Endodermal cell (in vitro differentiated cells): ENCODE data around the gene SDHC. TPM values are rescaled to one million over a fixed set of nuclear protein-coding genes. Genes with fewer than 3 reads are reported as not detected.
"Not testable (repeated sequence)": the region's sequence is repeated elsewhere in the genome, so short reads cannot be mapped to it uniquely, and the experiment has no call there.

Source experiments
- DNase-seq: peaks from one replicate; pipeline ENCODE4 v3.0.0-alpha.2; 2017
- H3K27ac ChIP-seq: 2 replicates; pipeline ENCODE4 v1.5.1; 2013; ENCODE audit warnings: mild to moderate bottlenecking, low read depth, low read length, moderate library complexity
- H3K27me3 ChIP-seq: 2 replicates; pipeline ENCODE4 v1.6.1; 2013; ENCODE audit warnings: mild to moderate bottlenecking, low read length, moderate library complexity; ENCODE audit not compliant: insufficient read depth, control insufficient read depth, poor library complexity, severe bottlenecking
- H3K36me3 ChIP-seq: 2 replicates; pipeline ENCODE4 v1.7.0; 2013; ENCODE audit warnings: mild to moderate bottlenecking, low read length, moderate library complexity; ENCODE audit not compliant: control insufficient read depth, insufficient read depth
- H3K4me1 ChIP-seq: one replicate; pipeline ENCODE4 v1.7.0; 2013; ENCODE audit warnings: low read length; ENCODE audit not compliant: control insufficient read depth, insufficient read depth
- H3K4me3 ChIP-seq: 2 replicates; pipeline ENCODE4 v1.5.1; 2013; ENCODE audit warnings: mild to moderate bottlenecking, low read length, moderate library complexity
- H3K9ac ChIP-seq: 2 replicates; pipeline ENCODE4 v1.6.1; 2013; ENCODE audit warnings: mild to moderate bottlenecking, low read length, moderate library complexity; ENCODE audit not compliant: poor library complexity, severe bottlenecking; ENCODE audit errors: extremely low read depth
- H3K9me3 ChIP-seq: 2 replicates; pipeline ENCODE4 v1.6.1; 2013; ENCODE audit warnings: mild to moderate bottlenecking, low read length, moderate library complexity; ENCODE audit not compliant: control insufficient read depth
- H3K27ac Mint-ChIP-seq: 2 replicates; pipeline ENCODE4 v1.8.0; 2020; ENCODE audit warnings: mixed read lengths
- H3K27me3 Mint-ChIP-seq: 2 replicates; pipeline ENCODE4 v1.8.0; 2021; ENCODE audit warnings: mild to moderate bottlenecking, mixed read lengths; ENCODE audit not compliant: insufficient read depth
- H3K36me3 Mint-ChIP-seq: 2 replicates; pipeline ENCODE4 v1.8.0; 2020; ENCODE audit warnings: low read depth, mixed read lengths
- H3K4me1 Mint-ChIP-seq: 2 replicates; pipeline ENCODE4 v1.8.0; 2020; ENCODE audit warnings: mixed read lengths
- H3K4me3 Mint-ChIP-seq: 2 replicates; pipeline ENCODE4 v1.8.0; 2020; ENCODE audit warnings: mild to moderate bottlenecking, moderate library complexity, mixed read lengths
- H3K9me3 Mint-ChIP-seq: 2 replicates; pipeline ENCODE4 v1.8.0; 2020; ENCODE audit warnings: mild to moderate bottlenecking, mixed read lengths
- WGBS, 2 experiments: methylation state at CpG; one replicate each; pipeline versions ENCODE4 v1.1.5 to v1.1.7; 2013; ENCODE audit warnings: missing lambda C conversion rate in 2 of 2, mixed read lengths in 1 of 2; ENCODE audit not compliant: insufficient coverage in 1 of 2, insufficient read length in 1 of 2; 5-methylcytosine and 5-hydroxymethylcytosine counted together
- total RNA-seq, 2 donors: library from RNA; stranded (reverse); fragmentation: NEBNext Ultra II Directional in 1 of 2; extraction: Animal tissue kit (Norgen Biotek cat#: 25700) in 1 of 2; gene quantifications; 2 replicates in 1 of 2; 3 replicates in 1 of 2; pipeline ENCODE4 v1.2.1, GENCODE V29; 2021
- TF ChIP-seq, protein P1 (sequence below): fragments of 200-600 bp; sonication (generic); conservative IDR thresholded peaks from 2 replicates; pipeline ENCODE4 v1.5.0; 2021; ENCODE audit warnings: antibody characterized with exemption, mild to moderate bottlenecking

Gene SDHC
- total RNA-seq, 2 donors from 2014 or later: 270 to 296 TPM

DNA sequence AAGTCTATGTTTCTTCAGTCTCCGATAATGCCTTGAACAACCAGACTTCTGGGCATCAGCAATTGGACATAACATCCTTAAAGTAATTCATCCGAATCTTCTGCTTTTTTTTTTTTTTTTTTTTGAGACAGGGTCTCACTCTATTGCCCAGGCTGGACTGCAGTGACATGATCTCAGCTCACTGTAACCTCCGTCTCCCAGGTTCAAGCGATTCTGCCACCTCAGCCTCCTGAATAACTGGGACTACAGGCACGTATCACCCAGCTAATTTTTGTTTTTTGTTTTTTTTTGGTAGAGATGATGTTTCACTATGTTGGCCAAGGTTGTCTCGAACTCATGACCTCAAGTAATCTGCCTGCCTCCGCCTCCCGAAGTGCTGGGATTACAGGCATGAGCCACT, 77.4 kb downstream of the SDHC start:
- H3K4me1 ChIP-seq: no peaks in the 10 kb centered on the region
- Mint-ChIP-seq H3K27me3 (peaks cover 7% of the 10 kb centered on the region), H3K9me3 (no peaks in the 10 kb centered on the region), H3K36me3 (no peaks in the 10 kb centered on the region), H3K27ac (no peak overlapping the region), H3K4me3 (no peak overlapping the region), H3K4me1 (peaks cover 4% of the 10 kb centered on the region)
- H3K9ac ChIP-seq: no peak overlapping the region
- no peaks in the 10 kb centered on the region for H3K36me3 ChIP-seq
- DNase-seq: no peak
- no peak overlapping the region for H3K27ac ChIP-seq
- H3K9me3 ChIP-seq: no peaks in the 10 kb centered on the region
- TF ChIP-seq, protein P1, sequence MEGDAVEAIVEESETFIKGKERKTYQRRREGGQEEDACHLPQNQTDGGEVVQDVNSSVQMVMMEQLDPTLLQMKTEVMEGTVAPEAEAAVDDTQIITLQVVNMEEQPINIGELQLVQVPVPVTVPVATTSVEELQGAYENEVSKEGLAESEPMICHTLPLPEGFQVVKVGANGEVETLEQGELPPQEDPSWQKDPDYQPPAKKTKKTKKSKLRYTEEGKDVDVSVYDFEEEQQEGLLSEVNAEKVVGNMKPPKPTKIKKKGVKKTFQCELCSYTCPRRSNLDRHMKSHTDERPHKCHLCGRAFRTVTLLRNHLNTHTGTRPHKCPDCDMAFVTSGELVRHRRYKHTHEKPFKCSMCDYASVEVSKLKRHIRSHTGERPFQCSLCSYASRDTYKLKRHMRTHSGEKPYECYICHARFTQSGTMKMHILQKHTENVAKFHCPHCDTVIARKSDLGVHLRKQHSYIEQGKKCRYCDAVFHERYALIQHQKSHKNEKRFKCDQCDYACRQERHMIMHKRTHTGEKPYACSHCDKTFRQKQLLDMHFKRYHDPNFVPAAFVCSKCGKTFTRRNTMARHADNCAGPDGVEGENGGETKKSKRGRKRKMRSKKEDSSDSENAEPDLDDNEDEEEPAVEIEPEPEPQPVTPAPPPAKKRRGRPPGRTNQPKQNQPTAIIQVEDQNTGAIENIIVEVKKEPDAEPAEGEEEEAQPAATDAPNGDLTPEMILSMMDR: no peak
- no peak overlapping the region for H3K4me3 ChIP-seq
- no peaks in the 10 kb centered on the region for H3K27me3 ChIP-seq
- WGBS, 2 experiments: 94 to 98% methylated on average over 6 to 8 of the region's 8 CpGs

DNA sequence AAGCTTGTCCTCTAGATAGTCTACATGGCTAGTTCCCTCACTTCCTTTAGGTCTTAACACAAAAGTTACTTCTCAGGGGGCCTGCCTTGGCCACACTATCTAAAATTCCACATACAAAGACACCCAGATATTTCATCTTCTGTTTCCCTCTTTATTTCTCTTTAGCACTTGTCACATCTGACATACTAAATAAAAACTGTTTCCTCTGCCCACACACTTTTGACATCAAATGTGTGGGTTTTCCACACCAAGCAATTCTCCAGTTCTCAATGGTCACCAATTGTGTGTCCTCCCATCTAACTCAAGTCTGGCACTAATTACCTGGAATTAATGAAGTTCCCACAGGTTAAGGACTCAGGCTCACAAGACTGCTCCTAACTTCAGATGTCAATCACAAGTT, 79.0 kb downstream of the SDHC start:
- no peaks in the 10 kb centered on the region for H3K4me1 ChIP-seq
- no peaks in the 10 kb centered on the region for H3K9me3 ChIP-seq
- Mint-ChIP-seq H3K27ac (no peak overlapping the region), H3K4me3 (no peak overlapping the region), H3K27me3 (peaks cover 7% of the 10 kb centered on the region), H3K4me1 (peaks cover 4% of the 10 kb centered on the region), H3K36me3 (no peaks in the 10 kb centered on the region), H3K9me3 (no peaks in the 10 kb centered on the region)
- H3K27me3 ChIP-seq: no peaks in the 10 kb centered on the region
- no peak for DNase-seq
- H3K36me3 ChIP-seq: no peaks in the 10 kb centered on the region
- no peak overlapping the region for H3K9ac ChIP-seq
- TF ChIP-seq, protein P1: no peak
- no peak overlapping the region for H3K4me3 ChIP-seq
- H3K27ac ChIP-seq: no peak overlapping the region

DNA sequence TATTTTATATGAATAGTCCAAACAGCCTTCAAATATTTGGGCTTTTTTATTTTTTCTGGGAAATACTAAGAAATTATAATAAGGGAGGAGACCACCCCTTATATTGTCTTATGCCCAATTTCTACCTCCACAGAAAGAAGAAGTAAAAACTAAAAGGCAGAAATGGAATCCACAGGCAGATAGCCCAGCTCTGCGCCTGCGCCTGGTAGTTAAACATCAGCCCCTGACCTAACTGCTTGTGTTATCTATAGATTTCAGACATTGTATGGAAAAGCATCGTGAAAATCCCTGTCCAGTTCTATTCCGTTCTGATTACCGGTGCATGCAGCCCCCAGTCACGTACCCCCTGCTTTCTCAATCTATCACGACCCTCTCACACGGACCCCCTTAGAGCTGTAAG, 82.9 kb downstream of the SDHC start:
- DNase-seq, H3K9ac ChIP-seq, H3K4me3 Mint-ChIP-seq, H3K27ac Mint-ChIP-seq, H3K27me3 ChIP-seq, H3K4me1 ChIP-seq, H3K36me3 ChIP-seq, H3K9me3 Mint-ChIP-seq, H3K4me3 ChIP-seq, H3K27me3 Mint-ChIP-seq, H3K9me3 ChIP-seq, H3K27ac ChIP-seq, H3K36me3 Mint-ChIP-seq, H3K4me1 Mint-ChIP-seq: not testable (repeated sequence)
- 95 to 100% methylated on average over 2 to 8 of the region's 8 CpGs for WGBS, 2 experiments

DNA sequence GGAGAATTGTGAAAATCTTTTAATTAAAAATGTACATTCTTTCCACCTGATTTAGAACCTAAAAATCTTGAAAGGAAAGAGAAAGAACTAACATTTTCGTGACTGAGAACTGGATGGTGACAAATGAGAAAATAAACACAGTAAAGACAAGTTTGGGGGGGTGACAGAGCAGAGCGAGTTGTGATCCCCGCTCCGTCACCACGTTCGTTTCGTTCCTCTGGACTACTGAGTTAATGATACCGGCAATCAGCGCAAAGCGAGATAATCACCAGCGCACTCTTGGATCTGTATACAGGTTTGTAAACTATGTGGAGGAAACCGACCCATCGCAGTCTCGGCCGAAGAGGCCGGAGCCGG, 84.7 kb downstream of the SDHC start:
- Histone ChIP-seq H3K4me3 (peak overlapping the region; percentile 96), H3K4me1 (no peaks in the 10 kb centered on the region), H3K27ac (peak overlapping the region; percentile 98), H3K9ac (peak overlapping the region; percentile 94), H3K36me3 (no peaks in the 10 kb centered on the region), H3K9me3 (no peaks in the 10 kb centered on the region), H3K27me3 (no peaks in the 10 kb centered on the region)
- 56 to 66% methylated on average over 17 of the region's 17 CpGs for WGBS, 2 experiments
- peak overlapping the region; percentile 89 for H3K4me3 Mint-ChIP-seq
- H3K27ac Mint-ChIP-seq: peak overlapping the region; percentile 99
- H3K36me3 Mint-ChIP-seq: peaks cover 2% of the 10 kb centered on the region
- DNase-seq: no peak
- TF ChIP-seq, protein P1: no peak
- H3K9me3 Mint-ChIP-seq: peaks cover 6% of the 10 kb centered on the region
- peaks cover 4% of the 10 kb centered on the region for H3K4me1 Mint-ChIP-seq
- H3K27me3 Mint-ChIP-seq: peaks cover 21% of the 10 kb centered on the region
